Skin of body (tissue), 2 donors: ENCODE results near the gene SESN2. TPM values are rescaled to one million over a fixed set of nuclear protein-coding genes. Genes with fewer than 3 reads are reported as not detected.

ENCODE experiments used
- DNase-seq: peaks from one replicate; lab custom pipeline; 2025; lab: John Stamatoyannopoulos, UW
- total RNA-seq: library from RNA; depleted of rRNA; stranded (reverse); fragments of >200 nt; gene quantifications from one replicate; pipeline ENCODE4 v1.2.3, GENCODE V29; 2014

SESN2 gene
- 2.1 TPM for total RNA-seq

- DNase-seq = peak; percentile 96
These were observed at the start of gene SESN2 for GRCh38 chr1:28259252-28259933. Gene SESN2 (plus strand): TSS chr1:28259518. CDS start chr1:28259848, 330 bp downstream.

GRCh38 chr1:28209700-28210099, 49.6 kb upstream of the SESN2 start:
- DNase-seq = no peak

- DNase-seq = no peak
These were observed 46.0 kb upstream of the SESN2 start for GRCh38 chr1:28213315-28213714.

GRCh38 chr1:28229089-28229488, 30.2 kb upstream of the SESN2 start:
- no peak for DNase-seq

GRCh38 chr1:28229996-28230395, 29.3 kb upstream of the SESN2 start:
- DNase-seq = no peak

- DNase-seq = peak; percentile 90
These were observed 26.6 kb upstream of the SESN2 start, which contains the start of gene DNAJC8 for GRCh38 chr1:28232558-28233263. Gene DNAJC8 (minus strand): TSS chr1:28233029. CDS start chr1:28232998, 31 bp downstream.

- no peak for DNase-seq
These were observed 26.1 kb upstream of the SESN2 start for GRCh38 chr1:28233264-28233606.

GRCh38 chr1:28235755-28236655, 23.3 kb upstream of the SESN2 start, which contains the start of gene ATP5IF1:
Gene ATP5IF1 (plus strand): TSS chr1:28236124. CDS start chr1:28236184, 60 bp downstream.
- peak; percentile 99 for DNase-seq

GRCh38 chr1:28236656-28237322, 22.5 kb upstream of the SESN2 start:
- DNase-seq = no peak

GRCh38 chr1:28239004-28239403, 20.3 kb upstream of the SESN2 start:
- no peak for DNase-seq

- no peak for DNase-seq
These were observed 19.3 kb upstream of the SESN2 start for GRCh38 chr1:28240024-28240423.

GRCh38 chr1:28241638-28242241, 17.6 kb upstream of the SESN2 start:
- DNase-seq = no peak

- DNase-seq = no peak
These were observed 15.5 kb upstream of the SESN2 start for GRCh38 chr1:28243685-28244311.

- no peak for DNase-seq
These were observed 14.6 kb upstream of the SESN2 start for GRCh38 chr1:28244549-28245251.

GRCh38 chr1:28246427-28246832, 12.9 kb upstream of the SESN2 start:
- DNase-seq = peak; percentile 20

GRCh38 chr1:28247612-28248272, 11.6 kb upstream of the SESN2 start:
- no peak for DNase-seq

- peak; percentile 72 for DNase-seq
These were observed 10.9 kb upstream of the SESN2 start for GRCh38 chr1:28248273-28249012.
